DND-41 (cell line): ENCODE measurements around the gene EFNA4.

ENCODE experiments used
- ATAC-seq: fragments of 200-7000 bp; cut with Tn5 transposase; 3 replicates; pipeline ENCODE4 v1.9.1; 2021; ENCODE audit warnings: low read depth; ENCODE audit not compliant: insufficient read depth
- DNase-seq: peaks from one replicate; pipeline ENCODE4 v3.0.0-alpha.2; 2020
- H2AFZ ChIP-seq: 2 replicates; pipeline ENCODE4 v1.6.0; 2012; ENCODE audit warnings: low read depth, low read length
- H3K27ac ChIP-seq: 2 replicates; pipeline ENCODE4 v1.5.1; 2012; ENCODE audit warnings: low read length, inconsistent platforms
- H3K27me3 ChIP-seq: fragments of 200-600 bp; sonication (generic); 2 replicates; pipeline ENCODE4 v1.6.0; 2012; ENCODE audit warnings: low read length, mild to moderate bottlenecking, inconsistent platforms; ENCODE audit not compliant: insufficient read depth, poor library complexity
- H3K36me3 ChIP-seq: 2 replicates; pipeline ENCODE4 v1.5.1; 2012; ENCODE audit warnings: low read length, inconsistent platforms; ENCODE audit not compliant: insufficient read depth
- H3K4me1 ChIP-seq: 2 replicates; pipeline ENCODE4 v1.5.1; 2012; ENCODE audit warnings: mild to moderate bottlenecking, low read length; ENCODE audit not compliant: insufficient read depth
- H3K4me2 ChIP-seq: 2 replicates; pipeline ENCODE4 v1.6.0; 2012; ENCODE audit warnings: mild to moderate bottlenecking, moderate library complexity, low read length, inconsistent platforms; ENCODE audit not compliant: insufficient read depth
- H3K4me3 ChIP-seq, 2 experiments: fragments of 200-600 bp in 1 of 2; shearing (Covaris generic) in 1 of 2; 2 replicates each; pipeline ENCODE4 v1.5.1; 2012 to 2016; ENCODE audit warnings: inconsistent platforms in 2 of 2, low read length in 2 of 2, mild to moderate bottlenecking in 2 of 2, low read depth in 1 of 2, moderate library complexity in 1 of 2
- H3K79me2 ChIP-seq: 2 replicates; pipeline ENCODE4 v1.6.0; 2012; ENCODE audit warnings: low read length, inconsistent platforms; ENCODE audit not compliant: insufficient read depth
- H3K9ac ChIP-seq: 2 replicates; pipeline ENCODE4 v1.6.0; 2012; ENCODE audit warnings: low read depth, mild to moderate bottlenecking, inconsistent platforms, low read length, moderate library complexity
- H3K9me3 ChIP-seq: 2 replicates; pipeline ENCODE4 v1.5.1; 2012; ENCODE audit warnings: low read length, moderate library complexity, mild to moderate bottlenecking, inconsistent platforms; ENCODE audit not compliant: insufficient read depth, severe bottlenecking
- H4K20me1 ChIP-seq: 2 replicates; pipeline ENCODE4 v1.6.0; 2012; ENCODE audit warnings: low read length; ENCODE audit not compliant: insufficient read depth
- CTCF ChIP-seq: IDR thresholded peaks from 2 replicates; pipeline ENCODE4 v1.5.1; 2012; ENCODE audit warnings: borderline replicate concordance, low read length, moderate library complexity, mild to moderate bottlenecking; ENCODE audit not compliant: poor library complexity, severe bottlenecking; ENCODE audit errors: extremely low read depth
- EZH2 ChIP-seq: IDR thresholded peaks from 3 replicates; pipeline ENCODE4 v1.6.1; 2012; ENCODE audit warnings: borderline replicate concordance, low read depth, mild to moderate bottlenecking, moderate library complexity, low read length, inconsistent platforms; ENCODE audit not compliant: severe bottlenecking

Gene EFNA4

GRCh38 chr1:155037851-155038441, 25.6 kb upstream of the EFNA4 start:
- H4K20me1 ChIP-seq, result peaks cover 5% of the 10 kb centered on the region; the same call in 1 of the 2 replicates
- no peak for TF ChIP-seq EZH2
- TF ChIP-seq CTCF, result no peak
- H3K4me3 ChIP-seq, result no peak overlapping the region
- H3K79me2 ChIP-seq, result no peaks in the 10 kb centered on the region
- H3K4me1 ChIP-seq, result no peaks in the 10 kb centered on the region
- H3K27ac ChIP-seq, result no peak overlapping the region
- peaks cover 39% of the 10 kb centered on the region for H3K27me3 ChIP-seq
- ATAC-seq (no peak), DNase-seq (no peak)
- H3K36me3 ChIP-seq, result no peaks in the 10 kb centered on the region
- H3K9ac ChIP-seq, result no peak overlapping the region
- no peak overlapping the region for H3K4me2 ChIP-seq
- no peaks in the 10 kb centered on the region for H3K9me3 ChIP-seq
- no peak overlapping the region for H2AFZ ChIP-seq

- H3K9me3 ChIP-seq, result no peaks in the 10 kb centered on the region
- H3K4me1 ChIP-seq, result no peaks in the 10 kb centered on the region
- no peak for DNase-seq
- no peaks in the 10 kb centered on the region for H3K79me2 ChIP-seq
- no peak overlapping the region for H3K4me3 ChIP-seq
- no peak overlapping the region for H2AFZ ChIP-seq
- no peaks in the 10 kb centered on the region for H3K36me3 ChIP-seq
- TF ChIP-seq EZH2 (no peak), CTCF (no peak)
- H4K20me1 ChIP-seq, result peaks cover 7% of the 10 kb centered on the region; the same call in 1 of the 2 replicates
- no peak for ATAC-seq
- H3K27ac ChIP-seq, result no peak overlapping the region
- H3K9ac ChIP-seq, result no peak overlapping the region
- H3K27me3 ChIP-seq, result peaks cover 37% of the 10 kb centered on the region
- H3K4me2 ChIP-seq, result no peak overlapping the region
Measured at GRCh38 chr1:155038602-155039307, 24.8 kb upstream of the EFNA4 start.

- Histone ChIP-seq H2AFZ (no peak overlapping the region), H3K27ac (no peak overlapping the region), H3K4me1 (no peaks in the 10 kb centered on the region), H3K36me3 (no peaks in the 10 kb centered on the region), H3K9me3 (no peaks in the 10 kb centered on the region), H3K4me3 (no peak overlapping the region), H3K27me3 (peaks cover 33% of the 10 kb centered on the region), H4K20me1 (peaks cover 11% of the 10 kb centered on the region; the same call in 1 of the 2 replicates), H3K9ac (no peak overlapping the region), H3K4me2 (no peak overlapping the region), H3K79me2 (no peaks in the 10 kb centered on the region)
- no peak for TF ChIP-seq CTCF
- TF ChIP-seq EZH2, result no peak
- ATAC-seq (no peak), DNase-seq (no peak)
Measured at GRCh38 chr1:155039308-155039669, 24.3 kb upstream of the EFNA4 start.
